SU-DHL-6 (cell line): ENCODE data around the gene DIAPH3.

Source experiments
- H2AFZ ChIP-seq: fragments of 200-600 bp; sonication (generic); 2 replicates; pipeline ENCODE4 v1.6.1; 2014; ENCODE audit warnings: low read depth, mild to moderate bottlenecking, moderate library complexity, mixed read lengths, antibody characterized with exemption, low read length; ENCODE audit not compliant: severe bottlenecking
- H3F3A ChIP-seq: fragments of 200-600 bp; shearing (Covaris generic); 2 replicates; pipeline ENCODE4 v1.6.0; 2016; ENCODE audit warnings: antibody characterized with exemption, mild to moderate bottlenecking; ENCODE audit not compliant: insufficient read depth
- H3K27ac ChIP-seq: fragments of 200-600 bp; sonication (generic); 2 replicates; pipeline ENCODE4 v1.5.1; 2016; ENCODE audit warnings: low read depth, mild to moderate bottlenecking, low read length, moderate library complexity, mixed read lengths
- H3K27me3 ChIP-seq: fragments of 200-600 bp; sonication (generic), shearing (Covaris generic); 2 replicates; pipeline ENCODE4 v1.6.0; 2014; ENCODE audit warnings: mild to moderate bottlenecking, low read length
- H3K36me3 ChIP-seq: fragments of 200-600 bp; sonication (generic); 2 replicates; pipeline ENCODE4 v1.6.1; 2014; ENCODE audit warnings: mild to moderate bottlenecking, low read length, mixed read lengths
- H3K4me2 ChIP-seq: fragments of 300-600, 200-600 bp; shearing (Covaris generic), sonication (generic); 2 replicates; pipeline ENCODE4 v1.6.0; 2014; ENCODE audit warnings: low read length, low read depth, mild to moderate bottlenecking; ENCODE audit not compliant: poor library complexity, severe bottlenecking
- H3K4me3 ChIP-seq: fragments of 200-600 bp; sonication (generic); 2 replicates; pipeline ENCODE4 v1.5.1; 2014; ENCODE audit warnings: antibody characterized with exemption, low read length, mild to moderate bottlenecking, mixed read lengths; ENCODE audit not compliant: insufficient read depth, poor library complexity, severe bottlenecking
- H3K79me2 ChIP-seq: fragments of 200-600 bp; sonication (generic); 2 replicates; pipeline ENCODE4 v1.6.1; 2014; ENCODE audit warnings: mild to moderate bottlenecking, low read length, moderate library complexity; ENCODE audit not compliant: insufficient read depth
- H3K9ac ChIP-seq: fragments of 200-600 bp; sonication (generic); 2 replicates; pipeline ENCODE4 v1.7.0; 2014; ENCODE audit warnings: mild to moderate bottlenecking, low read length
- H3K9me2 ChIP-seq: fragments of 200-600 bp; sonication (generic); replicated peaks from 2 replicates; pipeline ENCODE4 v1.6.1; 2014; ENCODE audit warnings: low read length; ENCODE audit not compliant: insufficient read depth
- H3K9me3 ChIP-seq: fragments of 200-600 bp; sonication (generic); 2 replicates; pipeline ENCODE4 v1.6.1; 2014; ENCODE audit warnings: low read length, mixed read lengths; ENCODE audit not compliant: insufficient read depth
- H4K20me1 ChIP-seq: fragments of 200-600 bp; sonication (generic); 2 replicates; pipeline ENCODE4 v1.6.1; 2014; ENCODE audit warnings: low read depth, mild to moderate bottlenecking, antibody characterized with exemption, low read length, moderate library complexity, mixed read lengths
- CTCF ChIP-seq: fragments of 200-600 bp; sonication (generic); IDR thresholded peaks from one replicate; pipeline ENCODE4 v1.5.1; 2017; ENCODE audit warnings: antibody characterized with exemption, mild to moderate bottlenecking, low read length, moderate library complexity; ENCODE audit not compliant: insufficient read depth, poor library complexity, severe bottlenecking
- EZH2phosphoT487 ChIP-seq: fragments of 200-600 bp; sonication (generic), shearing (Covaris generic); conservative IDR thresholded peaks from 2 replicates; pipeline ENCODE4 v1.6.1; 2018; ENCODE audit warnings: mild to moderate bottlenecking, antibody characterized with exemption, low read length, moderate library complexity, mixed read lengths

The DIAPH3 gene

GRCh38 chr13:60095300-60095699, 68.4 kb downstream of the DIAPH3 start:
- Histone ChIP-seq H3K9me2 (no peaks in the 10 kb centered on the region), H2AFZ (no peak overlapping the region), H3K27me3 (no peaks in the 10 kb centered on the region), H3K9ac (no peak overlapping the region), H3K79me2 (no peaks in the 10 kb centered on the region; the same call in 1 of the 2 replicates), H3K4me2 (no peak overlapping the region), H3K4me3 (no peak overlapping the region), H3K27ac (no peak overlapping the region), H3K9me3 (no peaks in the 10 kb centered on the region), H3F3A (0 out of 2 replicates have a peak, but pooled peaks cover 6% of the 10 kb centered on the region), H3K36me3 (peaks cover 16% of the 10 kb centered on the region; the same call in 1 of the 2 replicates), H4K20me1 (no peaks in the 10 kb centered on the region)
- no peak for TF ChIP-seq EZH2phosphoT487
- no peak for TF ChIP-seq CTCF

DNA sequence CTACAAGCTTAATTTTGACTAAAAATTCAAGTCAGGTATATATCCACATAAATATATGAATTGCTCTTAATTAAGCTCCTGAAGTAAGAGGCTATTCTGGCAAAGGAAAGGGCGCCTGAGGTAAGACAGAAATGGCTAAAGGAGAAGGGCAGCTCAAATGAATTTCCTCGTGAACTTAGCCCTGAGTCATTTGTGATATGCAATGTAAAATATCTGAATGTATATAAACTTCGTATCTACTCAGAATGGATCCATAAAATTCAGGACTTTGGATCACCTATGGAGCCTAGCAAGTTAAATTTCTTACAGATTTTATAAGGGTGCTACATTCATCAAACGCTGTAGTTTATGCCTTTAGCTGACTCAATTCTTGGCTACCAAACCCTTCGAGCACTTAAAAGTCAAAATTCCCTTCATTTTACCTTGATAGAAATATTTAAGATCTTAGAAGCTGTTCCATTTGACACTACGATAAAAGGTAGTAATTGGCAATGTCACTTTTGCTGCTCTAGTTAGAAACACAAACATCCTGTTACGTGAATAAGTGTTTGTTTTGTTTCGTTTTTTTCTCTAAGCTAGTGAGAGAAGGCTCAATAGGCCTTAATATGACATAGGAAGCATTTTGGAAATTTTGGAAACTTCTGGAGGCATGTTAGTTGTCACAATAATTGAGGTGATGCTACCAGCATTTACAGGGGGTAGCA, 69.2 kb downstream of the DIAPH3 start:
- Histone ChIP-seq H3K79me2 (no peaks in the 10 kb centered on the region; the same call in 1 of the 2 replicates), H3K9ac (no peak overlapping the region), H3K27ac (no peak overlapping the region), H2AFZ (no peak overlapping the region), H3K36me3 (peaks cover 16% of the 10 kb centered on the region; the same call in 1 of the 2 replicates), H3K4me3 (no peak overlapping the region), H3K9me2 (no peaks in the 10 kb centered on the region), H3K27me3 (no peaks in the 10 kb centered on the region), H4K20me1 (no peaks in the 10 kb centered on the region), H3K9me3 (no peaks in the 10 kb centered on the region), H3K4me2 (no peak overlapping the region), H3F3A (0 out of 2 replicates have a peak, but pooled peaks cover 6% of the 10 kb centered on the region)
- TF ChIP-seq CTCF (no peak), EZH2phosphoT487 (no peak)

GRCh38 chr13:60093425-60094019, 70.2 kb downstream of the DIAPH3 start:
- H3F3A ChIP-seq, result 0 out of 2 replicates have a peak, but pooled peaks cover 6% of the 10 kb centered on the region
- no peaks in the 10 kb centered on the region for H3K9me2 ChIP-seq
- TF ChIP-seq EZH2phosphoT487, result no peak
- no peak for TF ChIP-seq CTCF
- H3K4me2 ChIP-seq, result no peak overlapping the region
- no peak overlapping the region for H3K9ac ChIP-seq
- H3K79me2 ChIP-seq, result no peaks in the 10 kb centered on the region; the same call in 1 of the 2 replicates
- no peak overlapping the region for H3K27ac ChIP-seq
- H2AFZ ChIP-seq, result no peak overlapping the region
- H3K36me3 ChIP-seq, result peaks cover 16% of the 10 kb centered on the region; the same call in 1 of the 2 replicates
- H3K4me3 ChIP-seq, result no peak overlapping the region
- H3K27me3 ChIP-seq, result no peaks in the 10 kb centered on the region
- H4K20me1 ChIP-seq, result no peaks in the 10 kb centered on the region
- H3K9me3 ChIP-seq, result no peaks in the 10 kb centered on the region
